HCT116 (cell line): ENCODE results near the gene MAPK8. TPM values are rescaled to one million over a fixed set of nuclear protein-coding genes. Genes with fewer than 3 reads are reported as not detected.

Experiments
- ATAC-seq: fragments of 200-7000 bp; cut with Tn5 transposase; 2 replicates; pipeline ENCODE4 v1.9.1; 2020; ENCODE audit warnings: mild to moderate bottlenecking, moderate library complexity
- BruUV-seq: library from RNA; stranded (reverse); fragments of 400-500 nt; replicated peaks from 2 replicates; lab custom pipeline; 2021; lab: Mats Ljungman, UMichigan
- CTCF ChIA-PET: fragments of 300-600 bp; sonication (Branson Sonifier 250); formaldehyde crosslinking; loops from one replicate; lab custom pipeline; 2021; ENCODE audit warnings: antibody characterized with exemption; lab: Charles Lee
- POLR2A ChIA-PET: fragments of 300-600, 350-600 bp; sonication (Branson Sonifier 250); formaldehyde crosslinking; loops from one replicate; lab custom pipeline; 2021; ENCODE audit warnings: antibody characterized with exemption; lab: Charles Lee
- RAD21 ChIA-PET, 2 experiments: fragments of 300-600 bp; sonication (Branson Sonifier 250); formaldehyde crosslinking; loops; one replicate each; lab custom pipeline; 2023; ENCODE audit warnings: low total read pairs in 2 of 2; ENCODE audit not compliant: uncharacterized antibody in 2 of 2, unreplicated experiment in 2 of 2, low non-redundant PET in 1 of 2; lab: Charles Lee
- DNase-seq: peaks from one replicate; pipeline ENCODE4 v3.0.0-alpha.2; 2010; ENCODE audit warnings: low read depth, low spot score
- H2AFZ ChIP-seq: fragments of 200-600 bp; shearing (Covaris generic), sonication (generic); 2 replicates; pipeline ENCODE4 v1.6.1; 2017; ENCODE audit warnings: low read depth, mixed run types, mixed read lengths, antibody characterized with exemption, low read length; ENCODE audit not compliant: poor library complexity, severe bottlenecking
- H3K27ac ChIP-seq: 2 replicates; pipeline ENCODE4 v1.5.1; 2012; ENCODE audit warnings: low read depth, low read length
- H3K27me3 ChIP-seq: fragments of 200-600 bp; sonication (generic); 2 replicates; pipeline ENCODE4 v1.6.1; 2016; ENCODE audit warnings: mixed run types, low read length, mixed read lengths; ENCODE audit not compliant: insufficient read depth
- H3K36me3 ChIP-seq, 2 experiments: fragments of 200-500 bp in 1 of 2; fragments of 200-600 bp in 1 of 2; sonication (Bioruptor generic) in 1 of 2; sonication (generic) in 1 of 2; 2 replicates each; pipeline versions ENCODE4 v1.5.1 to v1.6.1; 2014 to 2016; ENCODE audit warnings: low read length in 2 of 2, inconsistent platforms in 1 of 2, mixed read lengths in 1 of 2, mixed run types in 1 of 2; ENCODE audit not compliant: insufficient read depth in 2 of 2, control insufficient read depth in 1 of 2
- H3K4me1 ChIP-seq, 2 experiments: fragments of 200-600 bp in 1 of 2; sonication (generic) in 1 of 2; 2 replicates each; pipeline versions ENCODE4 v1.5.1 to v1.6.1; 2012 to 2017; ENCODE audit warnings: low read length in 2 of 2, inconsistent platforms in 1 of 2, mild to moderate bottlenecking in 1 of 2, mixed read lengths in 1 of 2, mixed run types in 1 of 2, moderate library complexity in 1 of 2; ENCODE audit not compliant: insufficient read depth in 2 of 2, control insufficient read depth in 1 of 2
- H3K4me2 ChIP-seq: fragments of 200-600 bp; sonication (generic); 2 replicates; pipeline ENCODE4 v1.6.1; 2017; ENCODE audit warnings: mixed run types, low read length, mixed read lengths
- H3K4me3 ChIP-seq, 2 experiments: fragments of 200-600 bp in 1 of 2; sonication (generic) in 1 of 2; replicated peaks in 1 of 2; 2 replicates each; pipeline ENCODE4 v1.5.1; 2011 to 2016; ENCODE audit warnings: low read length in 2 of 2, control low read depth in 1 of 2, low read depth in 1 of 2, mild to moderate bottlenecking in 1 of 2, mixed read lengths in 1 of 2, mixed run types in 1 of 2
- H3K79me2 ChIP-seq: fragments of 200-600 bp; sonication (generic); 2 replicates; pipeline ENCODE4 v1.6.1; 2017; ENCODE audit warnings: mild to moderate bottlenecking, mixed run types, low read length, moderate library complexity, mixed read lengths; ENCODE audit not compliant: insufficient read depth
- H3K9ac ChIP-seq: fragments of 200-600 bp; sonication (generic); 2 replicates; pipeline ENCODE4 v1.6.1; 2016; ENCODE audit warnings: low read length, mixed read lengths
- H3K9me2 ChIP-seq: fragments of 200-600 bp; sonication (generic), shearing (Covaris generic); 2 replicates; pipeline ENCODE4 v1.6.1; 2017; ENCODE audit warnings: mixed run types, mild to moderate bottlenecking, moderate library complexity; ENCODE audit not compliant: insufficient read depth
- H3K9me3 ChIP-seq, 2 experiments: fragments of 200-500 bp in 1 of 2; fragments of 200-600 bp in 1 of 2; sonication (Bioruptor generic) in 1 of 2; sonication (generic) in 1 of 2; 2 replicates each; pipeline ENCODE4 v1.6.1; 2014 to 2017; ENCODE audit warnings: low read length in 2 of 2, mixed read lengths in 2 of 2, inconsistent platforms in 1 of 2, low read depth in 1 of 2, mild to moderate bottlenecking in 1 of 2, mixed run types in 1 of 2, moderate library complexity in 1 of 2; ENCODE audit not compliant: control insufficient read depth in 1 of 2, insufficient read depth in 1 of 2
- H4K20me1 ChIP-seq: fragments of 200-600 bp; sonication (generic), shearing (Covaris generic); 2 replicates; pipeline ENCODE4 v1.6.1; 2017; ENCODE audit warnings: mixed run types, mild to moderate bottlenecking, moderate library complexity; ENCODE audit not compliant: insufficient read depth
- CTCF ChIP-seq, 3 experiments: fragments of 200-600 bp in 1 of 3; sonication (generic) in 1 of 3; IDR thresholded peaks in 2 of 3; conservative IDR thresholded peaks in 1 of 3; 2 replicates each; pipeline ENCODE4 v1.5.1; 2012 to 2017; ENCODE audit warnings: low read depth in 2 of 3, low read length in 2 of 3, antibody characterized with exemption in 1 of 3, borderline replicate concordance in 1 of 3, control low read depth in 1 of 3, mild to moderate bottlenecking in 1 of 3, mixed read lengths in 1 of 3, mixed run types in 1 of 3, moderate library complexity in 1 of 3; ENCODE audit not compliant: insufficient read depth in 1 of 3
- EGR1 ChIP-seq: IDR thresholded peaks from 2 replicates; pipeline ENCODE4 v1.6.1; 2012; ENCODE audit warnings: low read depth
- POLR2A ChIP-seq: IDR thresholded peaks from 2 replicates; pipeline ENCODE4 v1.7.0; 2011; ENCODE audit warnings: borderline replicate concordance; ENCODE audit not compliant: insufficient read depth, insufficient read length; ENCODE audit errors: extremely low read depth
- TCF7L2 ChIP-seq: IDR thresholded peaks from 2 replicates; pipeline ENCODE4 v1.7.0; 2011; ENCODE audit warnings: borderline replicate concordance, inconsistent platforms; ENCODE audit not compliant: insufficient read depth, insufficient read length; ENCODE audit errors: extremely low read depth
- YY1 ChIP-seq: IDR thresholded peaks from 2 replicates; pipeline ENCODE4 v1.6.1; 2011; ENCODE audit warnings: low read length, low read depth, moderate library complexity, mild to moderate bottlenecking; ENCODE audit not compliant: insufficient replicate concordance; ENCODE audit errors: extremely low read depth
- ZBTB33 ChIP-seq: IDR thresholded peaks from 2 replicates; pipeline ENCODE4 v1.6.1; 2011; ENCODE audit warnings: mild to moderate bottlenecking, low read length, moderate library complexity; ENCODE audit not compliant: insufficient replicate concordance; ENCODE audit errors: extremely low read depth
- ZFX ChIP-seq: fragments of 450-650 bp; IDR thresholded peaks from 2 replicates; pipeline ENCODE4 v1.6.1; 2017
- ZNF274 ChIP-seq: fragments of 200-500 bp; sonication (Bioruptor generic); IDR thresholded peaks from 2 replicates; pipeline ENCODE4 v1.6.1; 2014; ENCODE audit warnings: mild to moderate bottlenecking, low read depth, low read length, inconsistent platforms
- intact Hi-C: fragments of 100-400 bp; cut with micrococcal nuclease; formaldehyde crosslinking; loops from 2 replicates; pipeline ENCODE4 v1.10.0; 2022
- total RNA-seq: library from RNA; stranded (reverse); gene quantifications from one replicate; pipeline ENCODE4 v1.2.1, GENCODE V29; 2021; ENCODE audit not compliant: unreplicated experiment

The MAPK8 gene
- total RNA-seq, 1 experiment from 2014 or later: 71.0 TPM

GRCh38 chr10:48288661-48289060, 17.8 kb upstream of the MAPK8 start:
- H3K9ac ChIP-seq: no peak overlapping the region
- H2AFZ ChIP-seq: no peak overlapping the region
- ATAC-seq (no peak), DNase-seq (no peak)
- H3K4me3 ChIP-seq: no peak overlapping the region
- H4K20me1 ChIP-seq: no peaks in the 10 kb centered on the region
- H3K4me1 ChIP-seq: peaks cover 2 to 7% of the 10 kb centered on the region in 2 experiments; a peak in 2 of 4 replicates
- H3K4me2 ChIP-seq: no peak overlapping the region
- RAD21 ChIA-PET: no interaction called here
- POLR2A ChIA-PET: no interaction called here
- peaks cover 0 to 4% of the 10 kb centered on the region in 2 experiments; a peak in 1 of 4 replicates for H3K9me3 ChIP-seq
- no peak overlapping the region for H3K27ac ChIP-seq
- no peaks in the 10 kb centered on the region for H3K79me2 ChIP-seq
- intact Hi-C loops: loop anchor here (1.0 kb wide), 1 partner anchor 73 kb away; no protein-coding TSS in a partner anchor
- no peaks in the 10 kb centered on the region for H3K9me2 ChIP-seq
- CTCF ChIA-PET: interaction anchor here (1.6 kb wide), 1 partner anchor 12 kb away, joined by 4 read pairs; no protein-coding TSS in a partner anchor
- BruUV-seq: no TSS peak
- no peak for TF ChIP-seq TCF7L2
- no peak for TF ChIP-seq CTCF (IDR thresholded peaks at IDR 0.05 in 2 of 3, conservative IDR thresholded peaks at IDR 0.05 in 1 of 3; ENCODE audit: borderline replicate concordance in 1 of 3, insufficient read depth in 1 of 3, low read depth in 2 of 3, low read length in 2 of 3)
- no peak for TF ChIP-seq ZFX
- no peak for TF ChIP-seq POLR2A
- TF ChIP-seq YY1: no peak
- TF ChIP-seq ZNF274: no peak
- TF ChIP-seq ZBTB33: no peak
- no peak for TF ChIP-seq EGR1
- no peaks in the 10 kb centered on the region for H3K27me3 ChIP-seq
- no peaks in the 10 kb centered on the region for H3K36me3 ChIP-seq
